GM15510 (cell line): ENCODE measurements around the gene TRIM65.

ENCODE experiments used
- POLR2A ChIP-seq: IDR thresholded peaks from 3 replicates; pipeline ENCODE4 v1.6.1; 2011; ENCODE audit warnings: borderline replicate concordance; ENCODE audit not compliant: insufficient read length; ENCODE audit errors: extremely low read depth

TRIM65 gene

GRCh38 chr17:75892556-75893224 lies 4.1 kb downstream of the TRIM65 start:
- TF ChIP-seq POLR2A = no peak

GRCh38 chr17:75891605-75892555 lies 4.9 kb downstream of the TRIM65 start:
- TF ChIP-seq POLR2A = no peak

GRCh38 chr17:75891022-75891604 lies 5.6 kb downstream of the TRIM65 start:
- no peak for TF ChIP-seq POLR2A

DNA sequence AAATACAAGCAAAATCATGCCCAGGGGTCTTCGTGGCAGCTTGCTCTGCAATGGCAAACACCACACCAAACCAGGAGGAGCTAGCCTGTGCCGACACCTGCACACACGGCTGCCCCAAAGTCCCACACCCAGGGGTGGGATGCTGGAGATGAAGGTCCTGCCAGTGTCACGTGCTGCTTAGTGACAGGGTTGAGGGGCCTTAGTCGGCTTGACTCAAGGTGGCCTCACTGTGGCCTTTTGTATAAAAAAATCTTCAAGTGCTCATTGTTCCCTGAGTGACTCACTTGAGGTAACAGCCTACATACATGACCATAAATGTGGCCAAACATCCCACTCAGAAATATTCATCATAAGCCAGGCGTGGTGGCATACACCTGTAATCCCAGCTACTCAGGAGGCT lies 7.3 kb downstream of the TRIM65 start:
- TF ChIP-seq POLR2A = no peak

GRCh38 chr17:75888484-75888883 lies 8.3 kb downstream of the TRIM65 start:
- TF ChIP-seq POLR2A = no peak

DNA sequence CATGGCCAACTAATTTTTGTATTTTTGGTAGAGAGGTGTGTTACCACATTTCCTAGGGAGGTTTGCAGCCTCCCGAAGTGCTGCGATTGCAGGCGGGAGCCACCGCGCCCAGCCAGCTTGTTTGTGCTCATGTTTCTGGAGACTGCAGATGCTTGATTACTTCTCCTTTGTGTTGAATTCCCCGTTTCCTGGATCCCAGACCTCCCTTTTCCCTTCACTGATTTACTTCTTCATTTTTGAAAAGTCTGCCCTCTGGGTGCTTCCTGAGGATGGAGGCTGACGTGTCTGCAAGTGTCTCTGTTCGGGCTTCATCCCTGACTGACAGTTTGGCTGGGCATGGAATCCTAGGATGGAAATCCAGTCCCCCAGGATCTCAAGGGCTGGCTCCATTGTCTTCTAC lies 11.3 kb downstream of the TRIM65 start:
- no peak for TF ChIP-seq POLR2A

DNA sequence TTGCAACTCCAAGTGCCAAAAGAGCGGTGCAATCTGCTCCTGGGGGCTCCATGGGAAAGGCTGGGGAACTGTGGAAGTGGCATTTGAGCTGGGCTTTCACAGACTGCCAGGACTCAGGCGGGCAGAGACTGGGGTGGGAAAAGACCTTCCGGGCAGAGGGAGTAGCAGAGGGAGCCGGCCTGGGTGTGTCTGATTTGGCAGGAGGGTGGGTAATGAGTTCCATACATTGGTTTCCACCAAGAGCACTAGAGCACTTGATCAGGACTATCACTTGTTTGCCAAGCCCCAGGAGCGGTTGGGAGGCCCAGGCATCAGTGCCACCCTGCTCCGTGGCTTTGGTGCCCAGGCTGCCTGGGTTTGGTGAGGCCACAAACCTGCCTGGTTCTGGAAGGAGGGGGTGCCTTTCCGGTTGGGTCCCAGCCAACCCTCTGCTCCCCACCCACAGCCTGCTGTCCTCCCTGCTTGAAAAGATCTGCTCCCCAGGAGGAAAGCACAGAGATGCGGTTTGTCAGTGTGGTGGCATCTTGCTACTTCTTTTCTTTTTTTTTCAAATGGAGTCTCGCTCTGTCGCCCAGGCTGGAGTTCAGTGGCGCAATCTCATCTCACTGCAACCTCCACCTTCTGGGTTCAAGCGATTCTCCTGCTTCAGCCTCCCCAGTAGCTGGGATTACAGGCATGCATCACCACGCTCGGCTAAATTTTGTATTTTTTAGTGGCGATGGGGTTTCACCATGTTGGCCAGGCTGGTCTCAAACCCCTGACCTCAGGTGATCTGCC lies 14.9 kb downstream of the TRIM65 start:
- TF ChIP-seq POLR2A = no peak

DNA sequence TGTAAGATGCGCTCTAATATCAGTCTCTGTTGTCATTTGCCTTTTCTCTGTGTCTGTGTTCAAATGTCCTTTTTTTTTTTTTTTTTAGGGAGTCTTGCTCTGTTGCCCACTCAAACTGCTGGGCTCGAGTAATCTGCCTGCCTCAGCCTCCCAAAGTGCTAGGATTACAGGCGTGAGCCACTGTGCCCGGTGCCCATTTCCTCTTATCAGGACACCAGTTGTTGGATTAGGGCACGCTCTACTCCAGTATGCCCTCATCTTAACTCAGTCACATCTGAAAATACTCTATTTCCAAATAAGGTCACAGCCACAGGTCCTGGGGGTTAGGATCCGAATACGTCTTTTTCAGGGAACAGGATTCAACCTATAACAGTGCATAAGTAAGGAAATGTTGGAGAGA lies 16.5 kb downstream of the TRIM65 start:
- TF ChIP-seq POLR2A = no peak

DNA sequence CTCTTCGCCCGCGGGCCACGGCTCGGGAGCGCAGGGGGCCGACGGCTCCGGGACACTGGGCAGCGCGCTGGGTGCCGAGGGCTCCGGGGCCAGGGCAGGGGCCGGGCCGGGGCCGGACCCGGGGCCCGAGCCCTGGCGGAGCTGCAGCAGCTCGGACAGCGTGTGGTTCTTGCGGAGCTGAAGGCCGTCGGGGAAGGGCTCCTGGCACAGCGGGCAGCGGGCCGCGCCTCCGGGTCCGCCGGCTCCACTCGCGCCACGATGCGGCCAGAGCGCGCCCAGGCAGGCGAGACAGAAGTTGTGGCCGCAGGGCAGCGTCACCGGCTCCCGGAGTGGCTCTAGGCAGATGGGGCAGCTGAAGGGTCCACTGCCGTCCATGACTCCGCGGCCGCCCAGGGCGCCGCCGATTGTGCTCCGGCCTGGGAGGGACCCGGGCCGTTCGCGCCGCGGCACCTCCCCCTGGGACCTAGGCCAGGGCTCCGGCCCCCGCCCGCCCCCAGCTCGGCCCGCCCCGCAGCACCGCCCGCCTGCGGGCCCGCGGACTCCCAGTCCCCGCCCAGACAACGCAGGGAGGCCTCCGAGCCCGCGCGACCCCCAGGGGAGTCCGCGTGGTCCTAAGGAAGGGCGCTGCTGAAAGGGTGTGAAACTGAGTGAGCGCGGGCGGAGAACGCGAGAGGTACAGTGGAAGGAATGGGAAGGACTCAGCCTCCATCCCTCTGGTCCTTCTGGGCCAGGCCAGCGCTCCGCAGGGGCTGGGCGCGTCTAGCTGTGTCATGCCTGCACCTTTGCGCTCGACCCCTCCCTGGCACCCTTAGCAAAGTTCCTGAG lies 18.4 kb downstream of the TRIM65 start, which contains the start of gene TRIM47:
TSS of gene TRIM47 (minus strand) at position 408 of the 825 bp plus-strand sequence. CDS start at position 375, 33 bp downstream.
- no peak for TF ChIP-seq POLR2A

- TF ChIP-seq POLR2A = peak; percentile 44
Observed at GRCh38 chr17:75877752-75878173, 19.0 kb downstream of the TRIM65 start.

DNA sequence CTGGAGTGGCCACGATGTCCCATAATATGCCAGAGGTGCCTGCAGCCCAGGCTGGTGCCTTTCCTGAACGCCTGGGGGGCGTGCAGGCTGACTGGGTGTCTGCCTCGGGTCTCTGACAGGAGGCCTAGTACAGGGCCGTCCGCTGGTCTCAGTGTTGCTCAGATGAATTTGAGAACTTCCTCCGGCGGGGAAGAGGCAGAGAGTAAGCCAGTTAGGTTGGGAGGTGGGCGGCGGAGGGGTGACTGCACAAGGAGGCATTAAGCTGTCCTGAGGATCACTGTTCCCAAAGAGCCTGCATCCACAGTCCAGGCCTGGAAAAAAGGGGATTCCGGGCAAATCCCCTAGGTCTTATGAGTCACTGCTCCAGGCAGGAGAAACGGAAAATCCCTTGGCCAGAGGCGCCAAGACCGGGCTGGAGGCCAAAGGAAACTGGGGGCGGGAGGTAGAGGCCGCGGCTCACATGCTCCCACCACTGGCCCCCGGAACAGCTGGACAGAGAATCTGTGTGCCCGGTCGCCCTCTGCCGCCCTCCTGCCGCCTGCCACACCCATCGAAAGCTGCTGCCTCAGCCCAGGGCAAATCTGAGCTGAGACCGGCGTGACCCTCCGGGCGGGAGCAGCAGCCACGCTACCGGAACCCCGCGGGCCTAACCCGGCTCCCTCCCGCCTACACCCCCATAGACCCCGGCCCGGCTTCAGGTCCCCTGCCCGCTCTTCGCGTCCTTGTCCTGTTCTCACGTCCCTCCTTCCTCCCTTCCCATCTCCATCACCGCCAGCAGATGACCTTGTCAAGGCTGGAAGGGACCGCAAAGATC lies 19.6 kb downstream of the TRIM65 start:
- peak; percentile 15 for TF ChIP-seq POLR2A

- TF ChIP-seq POLR2A = peak; percentile 39
Observed at GRCh38 chr17:75876190-75876937, 20.4 kb downstream of the TRIM65 start.
